ENCODE data around the gene ZNF564. TPM values are rescaled to one million over a fixed set of nuclear protein-coding genes. Genes with fewer than 3 reads are reported as not detected.

ZNF564 gene
- total and polyA plus RNA-seq, 2 of the 13 experiments (the other 11 are each of a cell fraction or from before 2014, with no cell fraction given), result 2.3 to 11.1 TPM

GRCh38 chr19:12495002-12495802, 56.1 kb downstream of the ZNF564 start (continued):
- TF ChIP-seq ZNF513 (CRISPR knock-in tag; conservative IDR thresholded peaks at IDR 0.05) (no peak), ZSCAN29 (CRISPR knock-in tag; conservative IDR thresholded peaks at IDR 0.05) (peak; percentile 93), ATF3 (CRISPR knock-in tag; IDR thresholded peaks at IDR 0.05) (peak; percentile 56; the same call in 1 of the 2 replicates), SMC3 (IDR thresholded peaks at IDR 0.05; ENCODE audit: low read length) (peak; percentile 15; the same call in 1 of the 2 replicates), HBP1 (CRISPR knock-in tag; IDR thresholded peaks at IDR 0.05; ENCODE audit: low read depth) (peak; percentile 41; the same call in 1 of the 2 replicates), THAP11 (CRISPR knock-in tag; IDR thresholded peaks at IDR 0.05) (peak; percentile 75), ZNF484 (CRISPR knock-in tag; IDR thresholded peaks at IDR 0.05; ENCODE audit: borderline replicate concordance, low read depth) (no peak), RXRA (CRISPR knock-in tag; IDR thresholded peaks at IDR 0.05) (peak; percentile 70), ZNF839 (CRISPR knock-in tag; IDR thresholded peaks at IDR 0.05; ENCODE audit: borderline replicate concordance) (no peak), ARHGAP35 (CRISPR knock-in tag; IDR thresholded peaks at IDR 0.05; ENCODE audit: borderline replicate concordance) (no peak; the same call in 1 of the 2 replicates), EED (CRISPR knock-in tag; IDR thresholded peaks at IDR 0.05) (peak; percentile 33; the same call in 1 of the 2 replicates), POGZ (CRISPR knock-in tag; IDR thresholded peaks at IDR 0.05) (peak; percentile 90), ZNF652 (CRISPR knock-in tag; IDR thresholded peaks at IDR 0.05; ENCODE audit: borderline replicate concordance, low read depth) (no peak), KAT2B (IDR thresholded peaks at IDR 0.05; ENCODE audit: borderline replicate concordance, low read depth, low read length) (no peak), NR2C2 (CRISPR knock-in tag; IDR thresholded peaks at IDR 0.05; ENCODE audit: borderline replicate concordance) (peak; percentile 55; the same call in 1 of the 2 replicates), ZNF660 (CRISPR knock-in tag; IDR thresholded peaks at IDR 0.05; ENCODE audit: borderline replicate concordance, low read depth) (no peak; the same call in 1 of the 2 replicates), HINFP (CRISPR knock-in tag; IDR thresholded peaks at IDR 0.05; ENCODE audit: low read depth) (0 out of 2 replicates have a peak, but pooled peaks have one; percentile 36), ZNF639 (CRISPR knock-in tag; conservative IDR thresholded peaks at IDR 0.05) (peak; percentile 88; the same call in 1 of the 2 replicates), ZNF18 (CRISPR knock-in tag; IDR thresholded peaks at IDR 0.05; ENCODE audit: insufficient replicate concordance) (no peak), POLR2A (IDR thresholded peaks at IDR 0.05; ENCODE audit: insufficient read depth in 1 of 2, low read depth in 2 of 2, low read length in 2 of 2) (peak; percentile 97)
